Suprapubic skin (tissue), 4 donors: ENCODE results near the gene OR51F2.

Experiments used
- CTCF ChIP-seq, 2 donors: fragments of 200-600 bp in 1 of 2; fragments of 450-650 bp in 1 of 2; sonication (generic) in 1 of 2; IDR thresholded peaks; one replicate each; pipeline ENCODE4 v1.5.1; 2016 to 2019; ENCODE audit warnings: antibody characterized with exemption in 2 of 2, mild to moderate bottlenecking in 1 of 2, moderate library complexity in 1 of 2
- POLR2A ChIP-seq, 2 donors: fragments of 450-650 bp; IDR thresholded peaks; one replicate each; pipeline ENCODE4 v1.6.1; 2017; ENCODE audit warnings: antibody characterized with exemption in 2 of 2, mild to moderate bottlenecking in 2 of 2, moderate library complexity in 2 of 2
- POLR2AphosphoS5 ChIP-seq, 3 donors: sonication (generic); formaldehyde crosslinking; IDR thresholded peaks; one replicate each; pipeline ENCODE4 v1.6.1; 2017; ENCODE audit warnings: antibody characterized with exemption in 3 of 3

GRCh38 chr11:4821021-4821420, at the start of gene OR51F2:
- TF ChIP-seq CTCF (IDR thresholded peaks at IDR 0.05), result no peak
- no peak for TF ChIP-seq POLR2A (IDR thresholded peaks at IDR 0.05)
- TF ChIP-seq POLR2AphosphoS5 (IDR thresholded peaks at IDR 0.05), result no peak
